HG02943 (cell line): Measurements from ENCODE around the gene AIFM2.
"Not testable (repeated sequence)": the region's sequence is repeated elsewhere in the genome, so short reads cannot be mapped to it uniquely, and the experiment has no call there.

Experiments used
- ATAC-seq: cut with Tn5 transposase; IDR thresholded peaks from one replicate; pipeline ENCODE4 v1.9.1; 2021; ENCODE audit warnings: mild to moderate bottlenecking, low read depth, moderate library complexity; ENCODE audit not compliant: unreplicated experiment

AIFM2 gene

DNA sequence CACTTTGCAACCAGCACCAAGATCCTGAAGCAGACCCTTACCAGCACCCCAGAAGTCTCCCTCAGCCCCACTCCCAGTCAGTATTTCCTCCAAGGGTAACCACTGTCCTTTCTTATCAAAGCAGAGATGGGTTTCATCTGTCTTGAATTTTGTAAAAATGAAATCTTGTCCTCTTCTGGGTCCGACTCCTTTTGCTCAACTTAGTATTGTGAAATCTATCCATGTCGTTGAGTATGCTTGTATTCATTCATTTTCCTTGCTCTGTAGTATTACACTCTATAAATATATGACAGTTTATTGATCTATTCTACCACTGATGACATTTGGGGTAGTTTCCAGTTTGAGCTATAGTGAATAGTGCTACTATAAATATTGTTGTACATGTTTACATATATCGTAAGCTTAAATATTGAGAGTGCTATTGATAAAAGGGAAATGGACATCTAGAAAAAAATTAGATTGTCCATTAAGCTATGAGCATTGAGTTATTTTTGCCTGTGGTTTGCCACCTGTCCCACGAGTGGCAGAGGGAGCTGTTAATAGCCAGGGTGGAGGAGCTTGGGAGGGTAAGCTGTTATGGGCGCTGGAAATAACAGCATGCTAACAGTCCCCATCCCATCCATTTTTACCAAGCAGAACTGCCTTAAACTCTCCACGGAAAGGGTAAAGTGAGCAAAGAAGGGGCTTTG is 36.5 kb downstream of the AIFM2 start:
- ATAC-seq = no peak

DNA sequence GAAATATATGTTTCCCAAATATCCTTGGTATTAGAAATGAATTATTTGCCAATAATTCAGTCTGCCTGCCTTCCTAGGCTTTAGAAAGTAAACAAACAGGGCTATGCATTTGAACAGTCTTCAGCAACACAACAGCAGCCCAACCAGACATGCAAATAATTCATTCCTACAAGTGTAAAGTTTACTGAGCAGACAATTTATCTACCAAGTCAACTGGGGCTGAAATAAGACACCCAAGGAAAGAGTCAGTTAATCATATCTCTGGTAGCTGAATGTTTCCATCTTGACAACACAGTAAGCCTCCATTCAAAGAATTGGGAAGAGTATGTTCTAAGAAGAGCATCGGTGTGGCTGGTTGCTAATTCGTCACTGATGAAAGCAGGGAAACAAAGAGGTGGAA is 38.4 kb downstream of the AIFM2 start:
- no peak for ATAC-seq

DNA sequence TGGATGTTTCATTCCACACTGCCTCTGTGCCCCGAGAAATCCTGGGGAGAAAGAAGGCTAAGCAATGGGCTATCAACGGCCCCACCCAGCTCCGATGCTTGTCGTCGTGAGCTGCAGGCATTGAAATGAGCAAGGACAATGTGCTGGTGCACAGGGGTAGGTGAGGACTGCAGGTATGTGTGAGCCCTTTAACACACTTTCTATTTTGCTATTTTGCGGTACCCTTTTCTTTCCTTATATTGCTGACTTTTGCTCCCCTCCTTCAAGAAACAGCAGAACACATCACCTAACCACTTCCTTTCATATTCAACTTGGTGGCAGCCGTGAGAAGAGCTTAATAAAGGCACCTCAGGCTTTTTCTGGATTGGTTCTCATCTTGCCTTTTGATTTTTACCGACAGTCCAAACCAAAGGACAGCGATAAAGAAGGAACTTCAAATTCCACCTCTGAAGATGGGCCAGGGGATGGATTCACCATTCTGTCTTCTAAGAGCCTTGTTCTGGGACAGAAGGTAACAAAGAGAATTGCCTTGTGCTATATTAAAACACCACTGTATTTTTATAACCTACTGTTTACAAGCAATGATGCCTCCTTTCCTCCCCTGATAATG is 39.2 kb downstream of the AIFM2 start:
- ATAC-seq = no peak

DNA sequence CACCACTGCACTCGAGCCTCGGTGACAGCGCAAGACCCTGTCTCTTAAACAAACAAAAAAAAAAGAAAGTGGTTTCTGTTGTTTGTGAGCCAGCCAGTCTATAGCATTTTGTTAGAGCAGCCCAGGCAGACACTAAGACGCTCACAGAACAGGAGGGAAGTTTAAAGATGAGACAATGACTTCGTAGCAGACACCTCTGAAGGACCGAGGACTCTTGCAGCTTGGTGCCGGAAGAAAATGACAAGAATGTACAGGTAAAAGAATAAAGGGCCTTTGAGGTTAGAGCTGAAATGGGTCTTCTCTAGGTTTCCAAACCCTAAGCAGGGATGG is 40.3 kb downstream of the AIFM2 start:
- no peak for ATAC-seq

DNA sequence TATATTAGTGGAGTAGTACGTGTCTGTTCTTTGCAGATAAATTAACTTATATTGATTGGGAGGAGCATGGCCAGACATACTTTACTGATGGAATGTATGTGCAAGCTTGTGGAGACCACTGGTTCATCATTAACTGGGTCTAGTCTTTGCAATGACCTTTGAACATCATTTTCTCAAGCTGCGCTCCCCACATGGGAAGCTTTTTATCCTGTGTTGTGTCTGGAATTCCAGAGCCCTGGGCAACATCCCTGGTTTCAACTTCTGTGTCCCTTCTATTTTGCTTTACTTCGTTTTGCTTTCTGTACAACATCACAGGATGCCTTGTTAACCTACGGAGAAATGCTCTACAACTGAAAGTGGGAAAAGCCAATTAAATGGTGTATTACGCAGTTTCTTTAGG is 41.7 kb downstream of the AIFM2 start:
- ATAC-seq = no peak

DNA sequence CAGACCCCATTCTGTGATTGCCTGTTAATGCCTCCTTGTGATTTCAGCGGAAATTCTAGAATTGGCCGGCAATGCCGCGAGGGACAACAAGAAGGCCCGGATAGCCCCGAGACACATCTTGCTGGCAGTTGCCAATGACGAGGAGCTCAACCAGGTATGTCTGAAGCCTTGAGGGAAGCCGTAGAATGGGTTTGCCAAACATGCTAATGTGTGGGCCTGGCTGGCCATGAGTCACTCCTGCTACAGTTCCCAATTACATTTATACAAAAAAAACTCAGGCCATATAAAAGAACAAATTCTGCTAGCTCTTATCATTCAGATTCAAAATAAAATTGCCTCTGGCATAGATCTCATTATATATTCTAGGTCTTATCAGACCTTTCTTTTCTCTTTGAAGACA is 42.6 kb downstream of the AIFM2 start:
- ATAC-seq = no peak

DNA sequence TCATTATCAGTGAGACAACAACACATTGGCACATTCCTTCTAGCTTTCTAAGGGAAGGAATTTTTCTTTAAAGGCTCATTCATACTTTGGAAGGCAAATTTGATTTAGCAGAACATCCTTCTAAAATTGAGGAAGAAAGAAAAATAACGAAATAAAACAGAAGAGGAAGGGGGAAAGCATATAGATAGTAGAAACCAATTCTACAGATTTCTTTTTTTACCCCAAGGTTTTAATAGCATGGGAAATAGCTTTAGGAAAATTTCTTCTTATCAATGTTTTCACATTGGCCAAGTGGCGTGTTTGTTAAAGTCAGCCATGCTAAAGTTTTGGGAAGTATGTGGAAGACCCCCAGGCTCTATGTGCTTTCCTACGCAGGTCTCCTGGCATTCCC is 44.3 kb downstream of the AIFM2 start:
- ATAC-seq = no peak

DNA sequence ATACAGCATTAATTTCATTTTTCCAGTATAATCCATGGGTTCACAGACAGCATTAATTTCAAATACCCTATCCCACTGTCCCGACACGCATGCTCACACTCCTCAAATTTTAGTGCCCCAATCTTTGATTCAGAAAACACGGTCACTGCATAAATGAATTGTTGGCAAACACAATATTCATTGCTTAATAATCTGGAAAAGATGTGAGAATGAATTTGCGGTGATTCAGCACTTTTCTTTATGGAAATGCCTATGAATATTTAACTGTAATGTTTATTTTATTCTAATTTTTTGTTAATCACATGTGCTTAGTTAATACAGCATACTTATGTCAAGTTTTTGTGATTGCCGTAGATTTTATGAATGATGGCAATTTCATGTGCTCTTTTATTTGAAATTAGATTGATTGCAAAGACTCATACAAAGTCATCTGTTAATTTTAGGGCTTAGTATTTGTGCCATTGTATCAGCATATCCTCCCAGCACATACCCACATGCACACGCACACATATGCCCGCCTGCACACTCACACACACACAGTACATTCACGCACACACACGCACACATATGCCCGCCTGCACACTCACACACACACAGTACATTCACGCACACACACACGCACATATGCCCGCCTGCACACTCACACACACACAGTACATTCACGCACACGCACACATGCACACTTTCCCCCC is 44.9 kb downstream of the AIFM2 start:
- no peak for ATAC-seq

DNA sequence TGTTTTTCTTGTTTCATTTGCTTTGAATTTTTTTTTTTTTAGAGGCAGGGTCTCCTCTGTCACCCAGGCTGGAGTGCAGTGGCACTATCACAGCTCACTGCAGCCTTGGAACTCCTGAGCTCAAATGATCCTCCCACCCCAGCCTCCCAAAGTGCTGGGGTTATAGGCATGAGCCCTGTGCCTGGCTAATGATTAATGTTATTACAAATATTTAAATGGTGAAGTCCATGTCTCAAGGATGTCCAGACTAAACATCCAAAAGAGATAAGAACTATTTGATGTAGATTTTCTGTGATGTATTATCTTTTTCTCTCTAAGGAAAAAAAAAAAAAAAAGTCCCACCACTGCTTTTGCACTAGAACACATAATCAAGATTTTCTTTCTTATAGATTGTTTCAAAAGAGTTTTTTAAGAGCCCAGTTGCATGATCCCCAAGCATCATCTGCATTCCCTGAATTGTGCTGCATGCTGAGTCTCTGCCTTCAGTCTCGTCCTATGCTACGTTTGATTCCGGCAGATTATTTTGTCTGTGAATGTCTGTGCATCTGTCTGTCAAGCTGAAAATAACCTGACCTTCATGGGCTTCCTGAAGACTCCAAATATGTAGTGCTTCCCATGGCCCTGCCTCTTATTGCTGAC is 46.5 kb downstream of the AIFM2 start:
- ATAC-seq = no peak

DNA sequence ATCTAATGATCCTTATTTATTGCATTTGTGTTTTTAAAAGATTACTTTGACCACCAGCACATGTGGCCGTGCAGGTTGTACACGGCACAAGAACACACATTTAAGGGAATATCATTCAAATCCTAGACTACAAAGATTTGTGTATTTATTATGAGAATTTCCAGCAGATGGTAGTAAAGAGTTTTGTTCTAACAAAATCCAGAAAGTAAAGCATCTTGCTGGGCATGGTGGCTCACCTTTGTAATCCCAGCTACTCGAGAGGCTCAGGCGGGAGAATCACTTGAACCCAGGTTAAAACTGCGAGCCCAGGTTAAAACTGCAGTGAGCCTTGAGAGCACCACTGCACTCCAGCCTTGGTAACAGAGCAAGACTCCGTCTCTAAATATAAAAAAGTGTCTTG is 48.4 kb downstream of the AIFM2 start:
- no peak for ATAC-seq

DNA sequence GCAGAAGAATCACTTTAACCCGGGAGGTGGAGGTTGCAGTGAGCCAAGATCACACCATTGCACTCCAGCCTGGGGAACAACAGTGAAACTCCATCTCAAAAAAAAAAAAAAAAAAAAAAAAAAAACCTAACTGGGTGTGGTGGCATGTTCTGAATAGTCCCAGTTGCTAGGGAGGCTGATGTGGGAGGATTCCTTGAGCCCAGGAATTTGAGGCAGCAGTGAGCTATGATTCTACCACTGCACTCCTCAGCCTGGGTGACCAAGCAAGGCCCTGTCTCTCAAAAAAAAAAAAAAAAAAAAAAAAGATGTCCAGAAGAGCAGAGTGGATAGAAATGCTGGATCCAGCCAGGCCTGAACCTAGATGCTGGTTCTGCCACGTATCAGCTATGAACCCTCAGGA is 51.8 kb downstream of the AIFM2 start:
- ATAC-seq = not testable (repeated sequence)

DNA sequence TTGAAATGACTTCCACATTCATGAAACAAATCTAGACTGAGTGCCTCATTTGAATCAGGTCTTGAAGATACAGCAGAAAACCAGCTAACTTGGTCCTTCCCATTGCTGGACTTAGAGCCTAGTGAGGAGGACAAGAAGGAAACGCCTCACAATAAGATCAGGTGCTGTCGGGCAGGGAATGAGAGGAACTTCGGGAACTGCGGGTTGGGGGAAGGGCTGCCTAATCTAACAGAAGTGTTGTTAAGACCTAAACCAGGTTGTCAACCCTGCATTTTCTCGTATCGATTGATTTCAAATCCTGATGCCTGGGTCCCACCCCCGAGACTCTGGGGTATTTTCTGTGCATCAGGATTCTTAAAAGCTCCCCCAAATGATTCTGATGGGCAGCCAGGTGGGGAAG is 53.7 kb downstream of the AIFM2 start:
- ATAC-seq = no peak

DNA sequence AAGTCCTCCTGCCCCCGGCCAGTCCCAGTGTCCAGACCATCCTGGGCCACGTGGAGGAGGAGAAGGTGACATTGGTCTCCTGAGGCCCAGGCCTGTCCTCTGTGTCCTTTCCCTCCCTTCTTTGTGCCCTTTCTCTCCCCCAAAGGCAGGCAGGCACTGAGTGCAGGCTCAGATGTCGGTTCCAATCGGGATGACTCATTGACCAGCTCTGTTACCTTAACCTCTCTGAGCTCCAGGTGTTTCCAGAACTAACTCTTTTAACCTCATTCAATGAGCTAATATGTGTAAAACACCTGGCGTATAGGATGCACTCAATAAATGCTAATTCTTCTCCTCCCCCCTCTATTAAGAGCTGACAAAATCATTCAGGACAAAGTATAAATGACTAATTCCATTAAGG is 54.3 kb downstream of the AIFM2 start:
- no peak for ATAC-seq

DNA sequence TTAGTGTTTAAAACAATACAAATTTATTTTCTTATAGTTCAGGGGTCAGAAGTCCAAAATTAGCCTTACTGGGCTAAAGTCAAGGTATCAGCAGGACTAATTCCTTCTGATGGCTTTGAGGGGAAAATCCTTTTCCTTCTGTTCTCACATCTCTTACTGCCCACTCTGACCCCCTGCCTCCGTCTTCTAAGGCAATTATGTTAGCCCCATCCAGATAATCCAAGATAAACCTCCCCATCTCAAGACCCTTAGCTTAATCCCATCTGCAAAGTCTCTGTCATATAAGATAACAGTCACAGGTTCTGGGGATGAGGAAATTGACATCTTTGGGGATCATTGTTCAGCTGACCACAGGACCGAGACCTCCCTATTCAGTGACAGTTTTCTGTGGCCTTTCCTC is 57.7 kb downstream of the AIFM2 start:
- no peak for ATAC-seq

DNA sequence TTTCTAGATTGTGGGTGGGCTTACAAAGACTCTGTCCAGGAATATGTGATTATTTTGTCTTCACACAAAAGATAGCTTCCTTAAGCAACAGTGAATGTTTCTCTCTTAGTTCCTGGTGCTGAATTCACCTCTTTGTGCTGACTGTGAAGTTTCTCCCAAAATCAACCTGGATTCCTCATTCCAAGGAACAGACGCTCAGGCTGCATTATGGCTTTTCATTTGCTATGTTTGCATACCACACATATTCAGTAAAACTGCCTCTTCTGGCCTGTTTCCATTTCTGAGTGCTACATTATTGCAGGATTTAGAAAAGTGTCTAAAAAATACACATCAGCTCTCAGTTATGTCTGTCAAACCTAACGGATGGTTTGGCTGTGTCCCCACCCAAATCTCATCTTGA is 58.5 kb downstream of the AIFM2 start:
- ATAC-seq = no peak

DNA sequence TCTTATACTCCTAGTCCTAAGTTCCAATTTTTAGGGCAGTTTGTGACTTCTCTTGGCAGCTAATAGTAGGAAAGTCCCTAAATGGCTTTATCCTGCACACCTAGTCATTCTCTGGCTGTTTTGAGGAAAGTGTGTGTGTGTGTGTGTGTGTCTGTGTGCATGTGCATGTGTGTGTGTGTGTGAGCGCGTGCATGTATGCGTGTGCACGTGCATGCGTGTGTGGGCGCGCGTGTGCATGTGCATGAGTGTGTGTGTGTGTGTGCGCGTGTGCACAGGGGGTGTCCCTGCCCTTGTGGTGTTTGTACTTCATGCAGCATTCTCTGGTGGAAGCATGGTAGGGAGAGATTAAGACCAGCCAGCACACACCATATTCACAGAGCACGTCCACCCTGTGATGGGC is 61.8 kb downstream of the AIFM2 start:
- ATAC-seq = no peak

DNA sequence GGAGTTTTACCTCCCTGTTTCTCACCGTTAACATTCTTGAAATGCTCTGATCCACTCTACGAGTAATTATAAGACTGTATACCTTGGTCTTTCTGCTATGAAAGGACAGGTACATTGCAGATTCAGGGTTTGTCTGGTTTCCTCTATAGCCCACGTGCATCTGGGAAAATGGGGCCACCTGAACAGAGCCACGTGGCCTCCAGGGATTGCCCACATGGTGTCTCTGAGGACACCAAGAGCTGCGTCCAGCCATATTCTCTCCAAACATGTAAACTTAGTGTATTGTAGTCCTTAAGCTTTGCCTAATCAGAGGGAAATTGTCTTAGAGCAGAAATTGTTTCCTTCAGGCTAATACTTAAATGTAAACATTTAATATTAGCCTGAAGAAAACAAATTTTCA is 63.3 kb downstream of the AIFM2 start:
- ATAC-seq = no peak

DNA sequence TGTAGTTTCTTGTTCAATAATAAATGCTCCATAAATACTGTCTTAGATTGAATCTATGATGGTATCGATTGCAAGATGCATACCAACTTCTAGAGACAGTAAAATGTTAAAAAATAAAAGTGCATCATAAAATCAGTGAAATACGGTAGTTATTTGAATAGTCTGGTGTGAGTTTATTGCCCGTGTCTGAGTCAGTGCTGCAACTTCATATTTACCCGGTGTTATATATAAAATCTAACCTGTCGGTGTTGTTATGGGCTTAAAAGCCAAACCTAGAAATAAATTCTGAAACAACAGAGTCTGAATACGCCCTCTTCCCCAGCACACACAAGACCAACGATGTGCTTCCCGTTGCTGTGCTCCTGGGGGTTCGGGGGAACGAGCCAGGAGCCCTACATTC is 63.7 kb downstream of the AIFM2 start:
- no peak for ATAC-seq

DNA sequence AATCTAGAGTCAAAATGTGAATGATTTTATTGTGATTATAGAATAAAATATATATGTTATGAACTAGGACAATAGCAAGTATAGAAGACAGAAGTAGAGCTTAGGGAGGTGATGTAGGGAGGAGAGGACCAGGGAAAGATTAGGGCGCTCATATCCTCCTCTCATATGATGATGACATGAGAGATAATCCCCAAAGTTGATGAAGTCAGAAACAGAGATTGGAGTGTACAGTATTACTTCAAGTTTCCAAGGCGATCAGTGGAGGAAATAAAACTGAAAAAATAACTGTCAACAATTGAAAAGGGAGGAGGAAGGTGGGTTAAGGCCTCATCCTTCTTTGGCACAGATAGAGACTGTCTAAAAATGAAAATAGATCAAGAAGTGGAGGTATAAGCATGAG is 65.0 kb downstream of the AIFM2 start:
- no peak for ATAC-seq

DNA sequence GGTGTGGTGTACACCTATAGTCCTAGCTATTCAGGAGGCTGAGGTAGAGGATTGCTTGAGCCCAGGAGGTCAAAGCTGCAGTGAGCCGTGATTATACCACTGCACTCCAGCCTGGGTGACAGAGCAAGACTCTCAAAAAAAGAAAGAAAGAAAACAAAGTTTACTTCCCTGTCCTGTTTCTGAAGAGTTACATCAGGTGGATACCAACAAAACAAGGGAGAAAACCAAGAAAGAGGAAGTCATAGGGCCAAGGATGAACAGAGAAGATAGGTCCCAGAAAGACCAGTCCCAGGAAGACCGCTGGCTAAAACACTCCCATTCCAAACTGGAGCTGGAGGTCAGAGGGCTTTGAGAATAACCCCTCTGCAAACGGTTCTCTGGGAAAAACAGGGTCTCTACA is 66.4 kb downstream of the AIFM2 start:
- ATAC-seq = no peak

DNA sequence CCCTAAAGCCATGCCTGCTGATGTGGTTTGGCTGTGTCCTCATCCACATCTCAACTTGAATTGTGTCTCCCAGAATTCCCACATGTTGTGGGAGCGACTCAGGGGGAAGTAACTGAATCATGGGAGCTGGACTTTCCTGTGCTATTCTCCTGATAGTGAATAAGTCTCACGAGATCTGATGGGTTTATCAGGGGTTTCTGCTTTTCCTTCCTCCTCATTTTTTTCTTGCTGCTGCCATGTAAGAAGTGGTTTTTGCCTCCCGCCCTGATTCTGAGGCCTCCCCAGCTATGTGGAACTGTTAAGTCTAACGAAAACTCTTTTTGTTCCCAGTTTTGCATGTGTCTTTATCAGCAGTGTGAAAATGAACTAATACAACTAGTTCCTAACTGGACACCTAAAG is 68.1 kb downstream of the AIFM2 start:
- ATAC-seq = no peak
